RWPE2 (cell line): ENCODE results near the gene BRMS1.

Experiments
- ATAC-seq: fragments of 200-7000 bp; cut with Tn5 transposase; 3 replicates; pipeline ENCODE4 v1.9.1; 2021; ENCODE audit warnings: low read depth
- DNase-seq: peaks from one replicate; pipeline ENCODE4 v3.0.0-alpha.2; 2020; ENCODE audit warnings: low spot score
- H3K27ac ChIP-seq: fragments of 450-650 bp; 2 replicates; pipeline ENCODE4 v1.5.1; 2017; ENCODE audit warnings: mild to moderate bottlenecking; ENCODE audit not compliant: poor library complexity, severe bottlenecking
- H3K27me3 ChIP-seq: fragments of 250-450 bp; sonication (Bioruptor Pico); 2 replicates; pipeline ENCODE4 v1.5.1; 2021; ENCODE audit warnings: mild to moderate bottlenecking, moderate library complexity; ENCODE audit not compliant: insufficient read depth, poor library complexity, severe bottlenecking
- H3K36me3 ChIP-seq: fragments of 250-450 bp; sonication (Bioruptor Pico); 2 replicates; pipeline ENCODE4 v1.5.1; 2020; ENCODE audit warnings: low read depth, mild to moderate bottlenecking, moderate library complexity
- H3K4me1 ChIP-seq: fragments of 250-450 bp; sonication (Bioruptor Pico); 2 replicates; pipeline ENCODE4 v1.5.1; 2021; ENCODE audit warnings: mild to moderate bottlenecking, moderate library complexity; ENCODE audit not compliant: insufficient read depth, poor library complexity, severe bottlenecking
- H3K4me3 ChIP-seq: fragments of 250-450 bp; sonication (Bioruptor Pico); 2 replicates; pipeline ENCODE4 v1.5.1; 2021; ENCODE audit warnings: mild to moderate bottlenecking, moderate library complexity; ENCODE audit not compliant: severe bottlenecking
- H3K9me3 ChIP-seq: fragments of 250-450 bp; sonication (Bioruptor Pico); 2 replicates; pipeline ENCODE4 v1.5.1; 2021; ENCODE audit warnings: mild to moderate bottlenecking, moderate library complexity; ENCODE audit not compliant: severe bottlenecking
- TF ChIP-seq, protein P1 (sequence below): fragments of 450-650 bp; IDR thresholded peaks from one replicate; pipeline ENCODE4 v1.5.1; 2017; ENCODE audit warnings: mild to moderate bottlenecking, moderate library complexity; ENCODE audit not compliant: poor library complexity, severe bottlenecking

BRMS1 gene

GRCh38 chr11:66336234-66337102 is 8.4 kb downstream of the BRMS1 start, which contains the start of gene RIN1:
RIN1 (minus strand) TSS chr11:66336434; CDS start chr11:66336402, 32 bp downstream.
- Histone ChIP-seq H3K4me1 (peaks cover 40% of the 10 kb centered on the region), H3K27me3 (no peaks in the 10 kb centered on the region), H3K9me3 (no peaks in the 10 kb centered on the region), H3K4me3 (peak within 1 kb of the TSS; percentile 61), H3K36me3 (peaks cover 54% of the 10 kb centered on the region), H3K27ac (peak within 1 kb of the TSS; percentile 95)
- DNase-seq (peak; percentile 93), ATAC-seq (peak; percentile 69)
- TF ChIP-seq, protein P1, sequence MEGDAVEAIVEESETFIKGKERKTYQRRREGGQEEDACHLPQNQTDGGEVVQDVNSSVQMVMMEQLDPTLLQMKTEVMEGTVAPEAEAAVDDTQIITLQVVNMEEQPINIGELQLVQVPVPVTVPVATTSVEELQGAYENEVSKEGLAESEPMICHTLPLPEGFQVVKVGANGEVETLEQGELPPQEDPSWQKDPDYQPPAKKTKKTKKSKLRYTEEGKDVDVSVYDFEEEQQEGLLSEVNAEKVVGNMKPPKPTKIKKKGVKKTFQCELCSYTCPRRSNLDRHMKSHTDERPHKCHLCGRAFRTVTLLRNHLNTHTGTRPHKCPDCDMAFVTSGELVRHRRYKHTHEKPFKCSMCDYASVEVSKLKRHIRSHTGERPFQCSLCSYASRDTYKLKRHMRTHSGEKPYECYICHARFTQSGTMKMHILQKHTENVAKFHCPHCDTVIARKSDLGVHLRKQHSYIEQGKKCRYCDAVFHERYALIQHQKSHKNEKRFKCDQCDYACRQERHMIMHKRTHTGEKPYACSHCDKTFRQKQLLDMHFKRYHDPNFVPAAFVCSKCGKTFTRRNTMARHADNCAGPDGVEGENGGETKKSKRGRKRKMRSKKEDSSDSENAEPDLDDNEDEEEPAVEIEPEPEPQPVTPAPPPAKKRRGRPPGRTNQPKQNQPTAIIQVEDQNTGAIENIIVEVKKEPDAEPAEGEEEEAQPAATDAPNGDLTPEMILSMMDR: peak; percentile 62

DNA sequence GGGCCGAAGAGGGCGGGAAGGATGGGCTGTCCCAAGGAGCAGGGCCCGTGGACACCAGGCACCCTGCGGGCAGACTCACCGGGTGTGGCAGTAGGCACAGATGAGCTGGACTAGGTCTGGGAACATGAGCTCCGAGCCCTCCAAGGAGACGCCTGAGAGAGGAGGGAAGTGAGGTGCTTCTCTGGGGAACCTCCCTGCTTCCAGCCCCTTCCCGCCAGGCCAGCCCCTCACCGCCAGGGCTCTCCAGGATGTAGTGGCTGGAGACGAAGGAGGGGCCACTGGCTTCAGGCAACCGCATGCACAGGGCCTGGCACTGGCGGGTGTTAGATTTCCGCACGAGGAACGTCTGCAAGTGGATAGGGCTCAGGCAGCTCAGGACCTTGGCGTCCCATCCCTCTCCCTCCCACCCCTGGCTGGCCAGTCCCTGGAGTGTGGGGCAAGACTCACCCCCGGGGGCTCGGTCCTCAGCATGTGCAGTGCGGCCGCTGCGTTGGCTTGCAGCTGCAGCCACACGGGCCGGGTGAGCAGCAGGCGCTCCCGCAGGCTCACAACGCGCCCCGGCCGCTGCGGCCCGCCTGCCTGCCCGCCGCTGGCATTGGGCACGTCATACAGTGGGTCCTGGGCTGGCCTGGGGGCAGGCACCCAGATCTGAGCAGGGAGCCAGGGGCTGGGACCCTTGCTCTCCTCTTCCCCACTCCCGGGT is 9.2 kb downstream of the BRMS1 start:
- peak; percentile 4; the same call in 1 of the 3 replicates for ATAC-seq

DNA sequence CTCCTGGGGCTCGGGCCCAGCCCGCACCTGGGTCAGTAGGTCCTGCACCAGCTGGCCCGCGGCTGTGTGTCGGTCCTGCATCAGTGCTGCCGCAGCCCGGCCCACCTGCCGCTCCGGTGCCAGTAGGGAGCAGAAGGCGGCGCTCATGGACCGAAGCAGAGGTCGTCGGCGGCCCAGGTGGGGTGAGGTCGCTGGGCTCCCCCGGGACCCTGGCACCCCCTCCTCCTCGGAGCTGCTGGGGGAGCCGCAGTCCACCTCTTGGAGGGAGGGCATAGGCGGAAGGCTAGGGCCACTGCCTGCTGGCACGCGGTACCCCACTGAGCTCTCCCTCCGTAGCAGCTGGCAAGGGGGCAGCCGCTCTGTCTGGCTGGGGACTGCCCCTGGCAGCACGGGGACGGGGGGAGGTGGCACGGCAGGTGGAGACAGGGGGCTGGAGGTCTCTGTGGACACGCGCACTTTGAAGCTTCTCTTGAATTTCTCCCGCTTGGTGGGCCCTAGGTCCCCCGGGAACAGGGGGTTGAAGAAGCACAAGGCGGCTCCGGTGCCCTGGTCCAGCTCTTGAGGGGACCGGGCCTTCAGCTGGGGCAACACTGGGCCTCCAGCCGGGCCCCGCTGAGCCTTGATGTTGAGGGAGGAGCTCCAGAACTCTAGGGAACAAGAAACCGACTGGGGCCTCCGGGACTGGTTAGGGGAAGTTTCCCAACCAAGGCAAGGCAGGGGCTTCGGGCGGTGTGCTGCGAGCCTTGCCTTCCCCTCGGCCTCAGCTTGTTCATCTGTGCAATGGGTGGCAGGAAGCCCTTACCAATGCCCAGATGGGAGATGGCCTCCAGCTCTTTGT is 10.1 kb downstream of the BRMS1 start:
- ATAC-seq (no peak), DNase-seq (peak; percentile 68)
- TF ChIP-seq, protein P1: no peak
- peak overlapping the region; percentile 95 for H3K27ac ChIP-seq
- H3K4me1 ChIP-seq: peaks cover 40% of the 10 kb centered on the region
- peak overlapping the region; percentile 61 for H3K4me3 ChIP-seq
- H3K27me3 ChIP-seq: no peaks in the 10 kb centered on the region
- peaks cover 52% of the 10 kb centered on the region for H3K36me3 ChIP-seq
- H3K9me3 ChIP-seq: no peaks in the 10 kb centered on the region

More for the DNA sequence above, 9.2 kb downstream of the BRMS1 start:
- no peak for DNase-seq
- peaks cover 54% of the 10 kb centered on the region for H3K36me3 ChIP-seq
- H3K4me1 ChIP-seq: peaks cover 40% of the 10 kb centered on the region
- no peaks in the 10 kb centered on the region for H3K27me3 ChIP-seq
- H3K27ac ChIP-seq: peak overlapping the region; percentile 95
- TF ChIP-seq, protein P1: no peak
- peak overlapping the region; percentile 61 for H3K4me3 ChIP-seq
- no peaks in the 10 kb centered on the region for H3K9me3 ChIP-seq

- ATAC-seq (no peak), DNase-seq (no peak)
- Histone ChIP-seq H3K27me3 (no peaks in the 10 kb centered on the region), H3K4me1 (peaks cover 32% of the 10 kb centered on the region), H3K9me3 (no peaks in the 10 kb centered on the region), H3K27ac (peak overlapping the region; percentile 95), H3K36me3 (peaks cover 49% of the 10 kb centered on the region), H3K4me3 (no peak overlapping the region)
- TF ChIP-seq, protein P1: no peak
Observed at GRCh38 chr11:66333896-66334604, 10.9 kb downstream of the BRMS1 start.
